SK-N-SH treated with all-trans-retinoic acid at 6 μM for 48 hours (cell line): Measurements from ENCODE around the gene GRIK4.

Source experiments
- ATAC-seq: fragments of 200-7000 bp; cut with Tn5 transposase; 3 replicates; pipeline ENCODE4 v1.9.1; 2020; ENCODE audit warnings: mild to moderate bottlenecking, moderate library complexity
- ARNTL ChIP-seq: fragments of 450-650 bp; formaldehyde crosslinking; IDR thresholded peaks from 2 replicates; pipeline ENCODE4 v1.5.0; 2020; ENCODE audit warnings: low read depth, mild to moderate bottlenecking, moderate library complexity, borderline replicate concordance
- BACH2 ChIP-seq: fragments of 250-450 bp; sonication (Bioruptor Pico); IDR thresholded peaks from 2 replicates; pipeline ENCODE4 v1.9.0; 2021; ENCODE audit warnings: mild to moderate bottlenecking, borderline replicate concordance
- CSRNP3 ChIP-seq: fragments of 250-450 bp; sonication (Bioruptor Pico); IDR thresholded peaks from 2 replicates; pipeline ENCODE4 v1.5.1; 2021; ENCODE audit warnings: mild to moderate bottlenecking, moderate library complexity
- ESRRG ChIP-seq: fragments of 250-450 bp; sonication (Bioruptor Pico); IDR thresholded peaks from 2 replicates; pipeline ENCODE4 v1.6.1; 2021; ENCODE audit warnings: mild to moderate bottlenecking
- GLIS3 ChIP-seq: fragments of 250-450 bp; sonication (Bioruptor Pico); IDR thresholded peaks from 2 replicates; pipeline ENCODE4 v1.5.0; 2020; ENCODE audit warnings: mild to moderate bottlenecking, moderate library complexity
- ISL1 ChIP-seq: fragments of 250-450 bp; sonication (Bioruptor Pico); IDR thresholded peaks from 2 replicates; pipeline ENCODE4 v2.1.2; 2022; ENCODE audit warnings: mild to moderate bottlenecking, moderate library complexity
- OSR1 ChIP-seq: fragments of 250-450 bp; sonication (Bioruptor Pico); IDR thresholded peaks from 2 replicates; pipeline ENCODE4 v1.8.0; 2022; ENCODE audit warnings: moderate library complexity, mild to moderate bottlenecking, inconsistent platforms
- PATZ1 ChIP-seq: fragments of 250-450 bp; sonication (Bioruptor Pico); IDR thresholded peaks from 2 replicates; pipeline ENCODE4 v1.8.0; 2020; ENCODE audit warnings: mild to moderate bottlenecking, moderate library complexity, borderline replicate concordance
- PPARA ChIP-seq: fragments of 250-450 bp; sonication (Bioruptor Pico); IDR thresholded peaks from 2 replicates; pipeline ENCODE4 v1.5.0; 2020; ENCODE audit warnings: mild to moderate bottlenecking, borderline replicate concordance
- RARB ChIP-seq: fragments of 250-450 bp; sonication (Bioruptor Pico); IDR thresholded peaks from 2 replicates; pipeline ENCODE4 v1.8.0; 2021; ENCODE audit warnings: mild to moderate bottlenecking, moderate library complexity
- SNAI2 ChIP-seq: fragments of 250-450 bp; sonication (Bioruptor Pico); IDR thresholded peaks from 2 replicates; pipeline ENCODE4 v1.5.0; 2020; ENCODE audit warnings: mild to moderate bottlenecking, moderate library complexity
- TOX ChIP-seq: fragments of 250-450 bp; sonication (Bioruptor Pico); IDR thresholded peaks from 2 replicates; pipeline ENCODE4 v1.8.0; 2021; ENCODE audit warnings: mild to moderate bottlenecking, moderate library complexity, borderline replicate concordance
- TSHZ2 ChIP-seq: fragments of 250-450 bp; sonication (Bioruptor Pico); IDR thresholded peaks from 2 replicates; pipeline ENCODE4 v1.5.0; 2020; ENCODE audit warnings: mild to moderate bottlenecking, moderate library complexity
- ZC3H10 ChIP-seq: fragments of 250-450 bp; sonication (Bioruptor Pico); IDR thresholded peaks from 2 replicates; pipeline ENCODE4 v1.5.1; 2021; ENCODE audit warnings: mild to moderate bottlenecking, moderate library complexity
- ZFP3 ChIP-seq: fragments of 250-450 bp; sonication (Bioruptor Pico); IDR thresholded peaks from 2 replicates; pipeline ENCODE4 v1.5.0; 2020; ENCODE audit warnings: mild to moderate bottlenecking, moderate library complexity
- ZFP30 ChIP-seq: fragments of 450-650 bp; formaldehyde crosslinking; IDR thresholded peaks from 2 replicates; pipeline ENCODE4 v1.5.0; 2022; ENCODE audit warnings: mild to moderate bottlenecking, moderate library complexity
- ZNF565 ChIP-seq: fragments of 450-650 bp; formaldehyde crosslinking; conservative IDR thresholded peaks from 2 replicates; pipeline ENCODE4 v1.5.0; 2020; ENCODE audit warnings: low read depth, mild to moderate bottlenecking, moderate library complexity
- TF ChIP-seq, protein P1 (sequence below): fragments of 250-450 bp; sonication (Bioruptor Pico); IDR thresholded peaks from 2 replicates; pipeline ENCODE4 v1.5.1; 2020; ENCODE audit warnings: low read depth, mild to moderate bottlenecking, moderate library complexity

Gene GRIK4

GRCh38 chr11:120823159-120823558 is 311.6 kb downstream of the GRIK4 start (continued):
- TF ChIP-seq, protein P1, sequence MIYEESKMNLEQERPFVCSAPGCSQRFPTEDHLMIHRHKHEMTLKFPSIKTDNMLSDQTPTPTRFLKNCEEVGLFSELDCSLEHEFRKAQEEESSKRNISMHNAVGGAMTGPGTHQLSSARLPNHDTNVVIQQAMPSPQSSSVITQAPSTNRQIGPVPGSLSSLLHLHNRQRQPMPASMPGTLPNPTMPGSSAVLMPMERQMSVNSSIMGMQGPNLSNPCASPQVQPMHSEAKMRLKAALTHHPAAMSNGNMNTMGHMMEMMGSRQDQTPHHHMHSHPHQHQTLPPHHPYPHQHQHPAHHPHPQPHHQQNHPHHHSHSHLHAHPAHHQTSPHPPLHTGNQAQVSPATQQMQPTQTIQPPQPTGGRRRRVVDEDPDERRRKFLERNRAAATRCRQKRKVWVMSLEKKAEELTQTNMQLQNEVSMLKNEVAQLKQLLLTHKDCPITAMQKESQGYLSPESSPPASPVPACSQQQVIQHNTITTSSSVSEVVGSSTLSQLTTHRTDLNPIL (CRISPR knock-in tag) = no peak
- TF ChIP-seq ESRRG (CRISPR knock-in tag) (no peak), CSRNP3 (no peak), ISL1 (CRISPR knock-in tag) (no peak), PPARA (CRISPR knock-in tag) (no peak)

DNA sequence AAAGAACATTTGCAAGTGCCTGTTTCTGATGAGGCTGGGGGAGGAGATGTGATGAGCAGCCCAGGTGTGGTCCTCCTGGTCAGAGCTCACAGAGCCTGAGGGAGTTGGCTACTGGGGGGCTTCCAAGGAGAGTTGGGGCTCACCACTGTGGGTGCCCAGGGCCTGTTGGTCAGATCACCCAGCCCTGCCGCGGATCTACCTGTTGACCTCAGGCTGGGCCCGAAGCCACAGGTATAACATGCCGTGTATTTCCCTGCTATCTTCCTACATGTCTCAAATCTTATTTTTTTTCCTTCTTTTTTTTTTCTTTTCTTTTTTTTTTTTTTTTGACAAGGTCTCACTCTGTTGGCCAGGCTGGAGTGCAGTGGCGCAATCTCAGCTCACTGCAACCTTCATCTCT is 312.7 kb downstream of the GRIK4 start:
- no peak for ATAC-seq
- TF ChIP-seq ZFP3 (CRISPR knock-in tag) (no peak), SNAI2 (no peak), ARNTL (CRISPR knock-in tag) (no peak), OSR1 (CRISPR knock-in tag) (no peak), ZC3H10 (CRISPR knock-in tag) (no peak), TOX (no peak), BACH2 (CRISPR knock-in tag) (no peak), PATZ1 (CRISPR knock-in tag) (no peak), TSHZ2 (no peak), PPARA (CRISPR knock-in tag) (no peak), RARB (CRISPR knock-in tag) (no peak), GLIS3 (CRISPR knock-in tag) (no peak)
- TF ChIP-seq, protein P1 (CRISPR knock-in tag) = no peak

DNA sequence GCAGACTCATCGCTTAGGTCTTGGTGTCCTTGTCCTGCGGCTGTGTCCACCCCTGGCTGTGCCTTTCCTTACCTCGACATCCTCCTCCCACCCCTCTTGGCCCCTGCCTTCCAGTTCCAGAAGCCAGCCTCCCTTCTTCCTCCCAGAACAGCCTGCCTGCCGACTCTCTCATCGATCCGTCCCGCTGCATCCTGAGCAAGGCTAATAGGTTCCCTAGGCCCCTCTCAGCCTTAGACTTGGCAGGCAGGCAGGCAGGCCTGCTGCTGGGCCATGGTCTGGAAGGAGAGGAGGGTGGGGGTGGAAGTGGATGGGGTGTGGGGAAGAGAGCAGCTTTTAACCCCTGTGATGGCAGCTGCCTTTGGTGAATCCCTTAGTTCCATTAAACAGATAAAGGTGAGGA is 315.6 kb downstream of the GRIK4 start:
- no peak for ATAC-seq
- TF ChIP-seq SNAI2 (no peak), CSRNP3 (no peak), TSHZ2 (no peak), BACH2 (CRISPR knock-in tag) (no peak), PPARA (CRISPR knock-in tag) (no peak), ZFP30 (no peak), PATZ1 (CRISPR knock-in tag) (no peak), RARB (CRISPR knock-in tag) (no peak), ESRRG (CRISPR knock-in tag) (no peak), ZC3H10 (CRISPR knock-in tag) (no peak), TOX (no peak), ZNF565 (CRISPR knock-in tag) (no peak)
- TF ChIP-seq, protein P1 (CRISPR knock-in tag) = no peak
